Measurements from ENCODE around the gene RFX3.
A peak's percentile ranks its signal among the peaks of the same experiment; 100 is the strongest.

RFX3 gene

GRCh38 chr9:3528451-3528850 is 2.6 kb upstream of the RFX3 start:
- Histone ChIP-seq H3K4me2 (ENCODE audit: low read length) (no peak overlapping the region), H3K79me2 (no peaks in the 10 kb centered on the region), H3K4me1 (no peaks in the 10 kb centered on the region), H3K9me3 (ENCODE audit: control insufficient read depth, low read length) (no peaks in the 10 kb centered on the region), H3K36me3 (ENCODE audit: control insufficient read depth, insufficient read depth, low read length) (no peaks in the 10 kb centered on the region), H3K9ac (no peak overlapping the region), H2AFZ (no peak overlapping the region), H3K4me3 (ENCODE audit: low read depth, low read length) (no peak overlapping the region), H3K27ac (no peak overlapping the region), H3K27me3 (ENCODE audit: control insufficient read depth, insufficient read depth, low read length) (no peaks in the 10 kb centered on the region)
- no peak for TF ChIP-seq CTCF (IDR thresholded peaks at IDR 0.05)

GRCh38 chr9:3526997-3527940 is 1.5 kb upstream of the RFX3 start:
- TF ChIP-seq CTCF (IDR thresholded peaks at IDR 0.05), result no peak
- H3K27ac ChIP-seq, result peak overlapping the region; percentile 100
- peak overlapping the region; percentile 98 for H3K9ac ChIP-seq
- peak overlapping the region; percentile 97 for H2AFZ ChIP-seq
- no peaks in the 10 kb centered on the region for H3K79me2 ChIP-seq
- H3K9me3 ChIP-seq (ENCODE audit: control insufficient read depth, low read length), result no peaks in the 10 kb centered on the region
- H3K4me1 ChIP-seq, result no peaks in the 10 kb centered on the region
- H3K27me3 ChIP-seq (ENCODE audit: control insufficient read depth, insufficient read depth, low read length), result no peaks in the 10 kb centered on the region
- peak overlapping the region; percentile 100 for H3K4me3 ChIP-seq (ENCODE audit: low read depth, low read length)
- H3K36me3 ChIP-seq (ENCODE audit: control insufficient read depth, insufficient read depth, low read length), result no peaks in the 10 kb centered on the region
- peak overlapping the region; percentile 100 for H3K4me2 ChIP-seq (ENCODE audit: low read length)

- Histone ChIP-seq H3K4me2 (ENCODE audit: low read length) (peak overlapping the region; percentile 100), H3K36me3 (ENCODE audit: control insufficient read depth, insufficient read depth, low read length) (no peaks in the 10 kb centered on the region), H3K9ac (peak overlapping the region; percentile 98), H3K9me3 (ENCODE audit: control insufficient read depth, low read length) (no peaks in the 10 kb centered on the region), H3K27me3 (ENCODE audit: control insufficient read depth, insufficient read depth, low read length) (no peaks in the 10 kb centered on the region), H3K4me1 (no peaks in the 10 kb centered on the region), H2AFZ (peak overlapping the region; percentile 97), H3K4me3 (ENCODE audit: low read depth, low read length) (peak overlapping the region; percentile 100), H3K79me2 (no peaks in the 10 kb centered on the region), H3K27ac (peak overlapping the region; percentile 100)
- no peak for TF ChIP-seq CTCF (IDR thresholded peaks at IDR 0.05)
Measured at GRCh38 chr9:3526165-3526996, 580 bp upstream of the RFX3 start.

DNA sequence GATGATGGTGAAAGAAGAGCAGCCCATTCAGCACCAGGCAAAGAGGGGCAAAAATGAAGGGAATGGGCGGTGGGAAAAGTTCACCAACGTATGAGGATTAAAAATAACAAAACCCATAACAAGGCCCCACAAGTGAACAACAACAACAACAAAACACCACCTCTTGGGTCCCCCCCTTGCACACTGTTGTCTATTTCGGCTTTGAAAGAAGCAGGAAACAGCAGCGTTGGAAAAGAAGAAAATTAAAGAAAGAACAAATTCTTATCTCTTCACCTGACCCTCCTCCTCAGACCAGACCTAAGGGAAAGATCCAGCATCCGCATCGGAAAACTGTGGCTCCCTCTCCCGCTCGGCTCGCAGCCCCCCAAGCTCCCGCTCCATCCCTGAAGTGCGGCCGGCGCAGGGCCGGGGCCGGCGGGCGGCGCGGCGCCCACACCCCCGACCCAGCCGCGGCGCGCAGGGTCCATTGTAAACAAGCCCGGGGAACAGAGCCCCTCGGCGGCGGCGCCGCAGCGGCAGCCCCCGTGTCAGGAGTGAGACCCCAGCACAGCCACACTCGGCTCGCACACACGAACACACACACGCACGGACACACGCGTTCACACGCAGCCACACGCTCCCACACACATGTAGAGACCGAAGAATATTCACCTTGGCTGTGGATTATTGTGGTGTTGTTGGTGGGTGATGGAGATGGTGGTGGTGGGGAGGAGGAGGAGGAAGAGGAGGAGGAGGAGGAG is 535 bp downstream of the RFX3 start:
- TF ChIP-seq CTCF (IDR thresholded peaks at IDR 0.05), result no peak
- Histone ChIP-seq H3K27me3 (ENCODE audit: control insufficient read depth, insufficient read depth, low read length) (no peaks in the 10 kb centered on the region), H2AFZ (peak overlapping the region; percentile 79), H3K9me3 (ENCODE audit: control insufficient read depth, low read length) (no peaks in the 10 kb centered on the region), H3K4me1 (no peaks in the 10 kb centered on the region), H3K36me3 (ENCODE audit: control insufficient read depth, insufficient read depth, low read length) (no peaks in the 10 kb centered on the region), H3K4me2 (ENCODE audit: low read length) (peak overlapping the region; percentile 100), H3K9ac (no peak overlapping the region), H3K27ac (peak overlapping the region; percentile 100), H3K4me3 (ENCODE audit: low read depth, low read length) (peak overlapping the region; percentile 100), H3K79me2 (no peaks in the 10 kb centered on the region)
